NK-92 (cell line): ENCODE results near the gene ATP8B4.

Experiments used
- DNase-seq: peaks from one replicate; lab custom pipeline; 2025; ENCODE audit not compliant: unreplicated experiment; lab: John Stamatoyannopoulos, UW

The ATP8B4 gene

DNA sequence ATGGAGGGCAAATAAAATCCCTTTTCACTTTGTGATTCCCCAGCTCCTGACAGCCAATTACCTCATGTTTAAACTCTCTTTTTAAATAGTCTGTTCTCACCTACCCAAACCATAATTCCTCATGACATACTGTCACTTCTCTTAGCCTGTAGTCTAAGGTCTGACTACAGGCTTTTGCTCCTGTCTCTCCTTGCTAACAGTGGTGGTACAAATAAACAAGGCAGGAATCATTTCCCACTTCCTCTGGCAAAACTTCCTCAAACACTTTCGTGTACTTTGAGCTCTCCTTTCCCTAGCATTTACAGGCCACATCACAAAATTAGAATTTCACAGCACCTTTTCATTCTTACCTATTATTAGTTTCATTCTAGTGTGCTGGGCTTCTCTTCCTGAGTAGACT is 51.8 kb downstream of the ATP8B4 start:
- no peak for DNase-seq

DNA sequence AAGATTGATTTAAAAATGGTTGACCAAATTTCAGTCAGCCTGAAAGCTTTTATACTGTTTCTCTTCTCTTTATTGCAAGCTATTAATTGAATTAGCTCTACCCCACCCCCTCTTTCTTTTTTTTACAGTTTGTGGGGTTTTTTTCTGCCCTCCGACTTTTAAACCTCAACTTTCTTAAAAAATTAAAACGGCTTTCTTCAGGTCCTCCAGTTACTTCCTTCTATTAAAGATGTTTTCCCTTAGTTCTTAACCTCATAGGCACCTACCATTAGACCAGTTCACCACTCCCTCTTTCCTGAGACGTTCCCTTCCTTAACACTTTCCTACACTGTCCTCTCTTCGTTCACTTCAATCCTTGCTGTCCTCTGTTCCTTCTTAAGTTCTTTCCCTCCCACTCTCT is 52.4 kb downstream of the ATP8B4 start:
- DNase-seq, result no peak

DNA sequence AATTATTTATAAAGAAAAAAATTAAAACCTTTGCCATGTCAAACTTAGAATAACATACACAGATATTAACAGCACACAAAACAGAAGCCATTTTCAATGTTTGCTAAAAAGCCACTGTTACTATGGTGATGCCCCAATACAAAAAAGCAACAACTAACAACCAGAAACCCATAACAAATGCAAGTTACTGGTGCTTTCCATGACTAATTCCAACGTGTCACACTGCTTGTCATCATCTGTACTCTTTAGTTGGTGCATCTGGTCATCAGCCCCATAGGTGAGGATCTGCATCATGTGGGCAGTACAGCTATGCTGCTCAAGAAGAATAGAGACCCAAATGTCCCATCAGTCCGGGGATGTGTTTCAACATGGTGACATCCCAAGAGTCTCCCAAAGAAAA is 52.8 kb downstream of the ATP8B4 start:
- DNase-seq, result no peak

DNA sequence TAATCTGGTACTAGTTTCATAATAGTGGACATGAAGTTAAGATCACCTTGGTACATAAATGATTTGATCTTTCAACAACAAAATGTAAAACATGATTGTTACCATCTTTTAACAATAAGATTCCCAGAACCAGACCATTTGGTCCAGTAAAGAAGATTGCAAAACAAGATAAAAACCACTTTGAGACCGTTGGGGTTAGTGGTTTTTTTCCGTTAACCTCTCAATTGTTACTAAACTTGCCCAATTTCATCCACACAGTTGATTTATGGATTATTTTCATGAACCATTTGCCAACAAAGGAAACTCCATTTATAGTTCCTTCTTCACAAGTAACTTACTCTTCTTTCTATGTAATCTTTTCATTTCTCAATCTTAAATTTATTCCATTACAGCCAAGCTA is 53.8 kb downstream of the ATP8B4 start:
- no peak for DNase-seq

DNA sequence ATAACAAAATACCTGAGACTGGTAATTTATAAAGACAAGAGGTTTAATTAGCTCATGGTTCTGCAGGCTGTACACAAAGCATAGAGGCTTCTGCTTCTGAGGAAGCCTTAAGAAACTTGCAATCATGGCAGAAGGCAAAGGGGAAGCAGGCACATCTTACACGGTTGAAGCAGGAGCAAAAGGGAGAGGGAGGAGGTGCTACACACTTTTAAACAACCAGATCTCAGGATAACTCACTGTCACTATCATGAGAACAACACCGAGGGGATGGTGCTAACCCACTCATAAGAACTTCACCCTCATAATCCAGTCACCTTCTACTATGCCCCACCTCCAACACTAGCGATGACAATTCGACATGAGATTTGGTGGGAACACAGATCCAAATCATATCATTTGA is 54.4 kb downstream of the ATP8B4 start:
- DNase-seq, result no peak

DNA sequence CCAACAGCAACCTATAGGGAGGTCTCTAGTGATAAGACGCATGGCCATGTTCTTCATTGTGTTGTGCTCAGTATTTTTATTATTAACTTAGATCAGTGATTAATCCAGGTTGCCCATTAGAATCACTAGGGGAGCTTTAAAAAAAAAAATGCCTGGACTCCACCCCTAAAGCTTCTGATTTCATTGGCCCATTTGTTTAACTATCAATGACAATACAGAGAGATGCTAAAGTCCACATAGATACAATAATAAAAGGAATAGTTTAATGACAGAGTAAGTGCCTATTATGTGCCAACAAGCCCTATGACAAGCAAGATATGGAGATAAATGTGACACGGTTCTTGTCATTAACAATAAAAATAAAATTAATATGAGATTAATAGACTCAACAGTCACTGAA is 55.8 kb downstream of the ATP8B4 start:
- DNase-seq, result no peak

DNA sequence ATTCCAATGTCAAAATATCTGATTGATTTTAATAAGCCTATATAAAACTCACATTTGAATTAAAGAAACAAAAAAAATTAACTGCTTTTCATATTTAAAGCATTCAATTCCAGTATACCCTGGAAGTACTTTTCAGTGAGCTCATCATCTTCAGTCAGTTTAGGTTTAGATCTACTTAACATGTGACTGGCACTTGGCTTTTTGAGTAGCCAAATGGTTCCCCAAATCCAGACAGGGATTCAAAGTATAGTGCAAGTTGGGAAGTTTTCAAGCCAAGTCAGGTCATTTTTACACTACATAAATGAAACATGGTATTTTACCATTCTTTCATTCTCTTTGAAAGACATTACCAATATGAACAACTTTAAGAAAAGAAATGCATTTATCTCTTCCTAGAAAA is 57.5 kb downstream of the ATP8B4 start:
- no peak for DNase-seq

DNA sequence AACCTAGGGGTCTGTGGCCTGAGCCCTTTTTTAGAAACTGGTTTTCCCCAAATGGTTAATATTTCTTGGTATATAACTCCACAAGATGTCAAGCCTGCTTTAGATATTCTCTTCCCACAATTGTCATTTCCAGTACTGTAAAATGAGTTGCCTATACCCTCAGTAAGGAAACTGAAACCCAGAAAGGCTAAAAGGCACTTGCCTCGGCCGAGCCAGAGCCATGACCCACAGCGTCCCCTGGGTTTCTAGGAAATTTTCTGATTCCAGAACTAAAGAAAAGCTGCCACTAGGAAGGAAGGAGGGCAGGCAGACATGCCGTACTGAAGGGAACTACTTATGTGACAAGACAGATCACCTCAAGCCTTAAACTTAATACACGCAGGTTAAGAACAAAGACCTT is 59.1 kb downstream of the ATP8B4 start:
- DNase-seq, result no peak

DNA sequence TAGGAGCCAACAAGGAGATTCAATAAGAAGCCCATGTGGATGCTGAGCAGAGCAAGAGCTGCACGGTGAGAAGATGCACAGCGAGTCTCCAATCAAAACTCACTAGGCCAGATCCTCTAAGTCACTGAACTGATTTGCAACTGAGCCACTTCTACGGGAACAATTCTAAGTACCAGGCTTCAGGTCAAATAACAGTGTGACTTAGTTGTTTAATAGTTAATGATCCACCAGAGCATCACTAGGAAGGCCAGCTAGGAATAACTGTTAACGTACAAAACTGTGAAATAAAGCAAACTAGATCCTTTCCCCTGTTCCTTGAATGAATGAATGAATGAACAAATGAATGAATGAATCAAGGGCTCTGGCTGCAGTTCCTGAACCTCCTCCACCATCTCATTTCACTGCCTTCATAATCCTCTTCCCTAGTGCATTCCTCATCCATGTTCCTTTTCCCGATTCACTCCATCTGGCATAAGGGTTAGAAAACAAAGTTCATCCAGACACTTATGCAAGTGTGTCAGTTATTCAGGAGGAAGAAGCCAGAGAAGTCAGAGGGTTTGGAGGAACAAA is 59.7 kb downstream of the ATP8B4 start:
- DNase-seq, result no peak

DNA sequence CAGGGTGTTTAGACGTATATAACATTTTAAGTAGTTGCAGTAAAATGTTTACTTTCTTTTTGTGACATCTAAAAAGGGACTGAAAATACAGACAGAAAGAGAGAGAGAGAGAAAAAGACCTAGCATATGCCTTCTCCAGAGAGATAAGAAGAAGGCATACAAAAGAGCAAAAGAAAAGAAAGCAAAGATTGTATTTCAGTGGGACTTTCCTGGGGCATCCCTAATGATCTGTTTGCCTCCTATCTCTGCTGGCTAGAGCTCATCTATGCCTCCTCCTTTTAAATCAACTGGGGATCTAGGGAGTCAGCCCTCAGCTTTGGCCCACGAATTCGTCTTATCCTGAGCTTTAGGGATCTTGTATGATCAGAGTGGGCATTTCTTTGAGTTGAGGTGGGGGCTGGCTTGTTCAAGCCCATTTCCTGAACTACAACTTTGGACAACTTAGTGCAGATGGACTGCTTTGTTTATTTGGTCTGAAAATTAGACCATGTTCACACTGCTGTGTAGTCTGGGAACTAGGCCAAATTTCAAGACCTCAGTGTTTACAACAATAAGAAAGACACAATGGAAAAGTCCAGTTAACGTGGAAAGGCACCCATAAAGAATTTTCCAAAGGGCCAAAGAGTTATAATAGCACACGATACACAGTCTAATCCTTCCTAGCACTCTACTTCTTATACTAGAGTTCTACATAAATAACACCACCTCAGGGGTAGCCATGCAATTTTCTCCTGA is 61.0 kb downstream of the ATP8B4 start:
- DNase-seq, result no peak

DNA sequence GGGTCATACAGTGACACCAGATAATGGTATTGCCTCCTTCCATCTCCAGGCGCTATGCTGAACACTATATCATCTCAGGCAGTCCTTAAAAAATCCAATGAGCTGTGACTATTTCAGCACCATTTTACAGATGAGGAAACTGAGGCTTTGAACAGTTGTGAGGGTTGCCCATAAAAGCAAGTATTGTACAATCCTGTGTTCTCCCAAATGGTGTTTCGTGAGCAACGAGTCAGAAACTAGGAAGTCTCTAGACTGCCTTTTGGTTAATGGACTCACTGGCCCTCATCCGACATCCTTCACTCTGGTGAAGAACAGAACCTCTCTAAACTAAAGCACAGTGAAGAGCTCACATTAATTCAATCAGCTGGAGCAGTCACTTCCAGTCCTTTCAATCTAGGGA is 61.8 kb downstream of the ATP8B4 start:
- no peak for DNase-seq

DNA sequence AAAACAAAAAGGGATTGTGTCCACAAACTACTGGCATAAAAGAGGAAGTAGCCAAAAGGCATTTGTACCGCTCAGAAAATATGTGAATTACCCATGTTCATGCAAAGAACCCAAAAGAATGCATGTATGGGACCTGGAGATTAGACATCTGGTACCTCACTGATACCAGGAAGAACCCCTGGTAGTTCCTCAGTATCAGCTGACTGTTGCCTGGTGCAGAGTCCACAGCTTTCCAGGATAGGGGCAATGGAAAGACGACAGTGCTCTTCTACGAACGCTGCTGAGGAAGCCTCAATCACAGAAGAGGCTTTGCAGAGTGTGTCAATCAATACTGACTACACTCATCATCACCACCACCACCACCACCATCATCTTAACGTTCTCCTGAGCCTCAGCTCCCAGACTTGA is 63.3 kb downstream of the ATP8B4 start:
- no peak for DNase-seq

DNA sequence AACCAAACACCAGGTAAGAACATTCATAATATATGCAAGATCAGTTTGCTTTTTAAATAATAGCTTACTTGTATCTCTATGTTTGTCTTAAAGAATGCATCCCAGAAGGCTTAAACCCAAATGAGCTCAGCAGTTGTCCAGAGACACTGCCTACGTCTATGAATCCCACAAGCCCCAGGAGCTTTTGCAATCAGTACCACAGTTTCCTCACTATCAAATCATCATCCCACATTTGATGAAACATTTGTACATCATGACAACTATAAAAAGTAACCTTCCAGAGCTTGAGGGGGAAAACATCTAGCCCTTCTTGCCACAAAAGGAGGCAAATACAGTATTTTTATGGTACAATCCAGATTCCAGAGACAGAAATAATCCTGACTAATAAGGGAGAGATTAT is 63.7 kb downstream of the ATP8B4 start:
- DNase-seq, result no peak

DNA sequence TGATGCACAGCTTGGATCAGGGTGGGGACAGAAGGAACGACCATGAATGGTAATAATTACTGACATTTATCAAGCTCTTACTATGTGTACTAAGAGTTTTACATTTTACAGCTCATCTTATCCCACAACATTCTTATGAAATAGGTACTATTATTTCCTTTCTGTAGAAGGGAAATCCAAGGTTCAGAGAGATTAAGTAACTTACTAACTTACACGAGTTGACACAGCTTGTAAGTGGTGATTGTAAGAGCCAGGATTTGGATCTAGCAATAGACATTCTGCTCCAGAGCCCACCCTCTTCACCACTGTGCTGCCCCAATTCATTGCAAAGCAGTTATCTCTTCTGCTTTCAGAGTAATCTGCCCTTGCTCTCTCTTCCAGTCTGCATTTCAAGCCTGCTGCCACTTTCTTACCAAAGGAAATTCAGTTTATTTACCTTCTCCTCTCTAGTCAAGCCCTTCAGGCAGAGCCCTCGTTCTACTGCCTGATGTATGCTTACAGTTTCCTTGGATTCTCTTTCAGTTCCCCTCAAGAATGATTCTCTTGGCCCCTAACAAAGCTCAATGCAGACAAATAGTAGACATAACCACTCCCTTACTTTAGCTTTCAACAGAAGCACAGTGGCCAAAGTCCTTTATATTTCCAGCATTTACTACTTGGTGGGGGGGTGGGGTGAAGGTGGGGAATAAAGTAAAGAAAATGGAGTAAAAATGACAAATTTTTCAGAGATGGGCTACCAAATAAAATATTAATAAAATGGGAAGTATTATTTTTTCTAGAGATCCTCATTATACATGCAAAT is 65.8 kb downstream of the ATP8B4 start:
- DNase-seq, result no peak

DNA sequence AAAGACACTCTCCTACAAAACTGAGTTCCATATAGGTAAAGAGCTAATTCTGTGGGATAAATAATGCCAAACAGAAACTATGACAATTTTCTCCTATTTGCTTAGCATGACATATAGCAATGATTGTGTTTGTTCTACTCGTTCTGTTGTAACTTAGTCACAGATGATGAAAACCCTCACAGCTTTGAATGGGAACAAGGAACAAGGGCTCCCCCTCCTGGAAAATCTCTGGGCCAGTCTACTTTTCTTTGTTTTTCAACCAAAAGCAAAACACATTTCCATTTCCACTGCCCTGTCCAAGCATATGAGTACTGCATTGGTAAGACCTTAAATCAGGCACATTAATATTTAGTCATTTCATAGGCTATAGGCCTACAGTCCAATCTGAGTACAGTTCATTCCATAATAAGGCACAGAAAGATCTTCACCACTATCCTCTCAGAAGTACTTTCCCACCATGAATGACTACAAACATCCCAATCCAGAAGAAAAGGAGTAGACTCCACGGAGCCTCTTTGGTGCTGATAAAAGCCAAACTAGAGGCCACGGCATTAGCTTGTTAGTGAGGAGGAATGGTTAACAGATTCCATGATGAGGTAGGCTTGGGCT is 67.1 kb downstream of the ATP8B4 start:
- DNase-seq, result no peak

DNA sequence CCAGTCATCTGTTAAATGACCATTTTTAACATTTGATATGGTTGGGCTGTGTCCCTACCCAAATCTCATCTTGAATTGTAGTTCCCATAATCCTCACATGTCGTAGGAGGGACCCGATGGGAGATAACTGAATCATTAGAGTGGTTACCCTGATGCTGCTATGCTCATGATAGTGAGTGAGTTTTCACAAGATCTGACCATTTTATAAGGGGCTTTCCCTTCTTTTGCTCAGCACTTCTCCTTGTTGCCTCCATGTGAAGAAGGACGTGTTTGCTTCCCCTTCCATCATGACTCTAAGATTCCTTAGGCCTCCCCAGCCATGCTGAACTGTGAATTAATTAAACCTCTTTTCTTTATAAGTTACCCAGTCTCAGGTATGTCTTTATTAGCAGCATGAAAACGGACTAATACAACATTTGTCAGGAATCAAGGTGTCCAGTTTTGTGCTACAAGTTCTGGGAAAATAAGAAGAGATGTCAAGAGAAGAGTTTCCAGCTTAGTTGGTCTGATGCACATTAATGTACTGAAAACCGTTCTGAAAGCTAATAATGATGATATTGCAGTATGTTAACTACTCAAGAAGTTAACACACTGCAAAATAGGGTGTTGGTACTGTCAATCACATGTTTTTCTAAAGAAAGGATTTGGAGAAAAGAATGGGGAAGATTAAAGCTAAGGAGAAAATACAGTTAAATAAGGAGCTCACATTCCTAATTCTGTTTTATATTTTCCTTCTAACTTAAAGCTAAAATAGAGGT is 67.9 kb downstream of the ATP8B4 start:
- DNase-seq, result no peak

DNA sequence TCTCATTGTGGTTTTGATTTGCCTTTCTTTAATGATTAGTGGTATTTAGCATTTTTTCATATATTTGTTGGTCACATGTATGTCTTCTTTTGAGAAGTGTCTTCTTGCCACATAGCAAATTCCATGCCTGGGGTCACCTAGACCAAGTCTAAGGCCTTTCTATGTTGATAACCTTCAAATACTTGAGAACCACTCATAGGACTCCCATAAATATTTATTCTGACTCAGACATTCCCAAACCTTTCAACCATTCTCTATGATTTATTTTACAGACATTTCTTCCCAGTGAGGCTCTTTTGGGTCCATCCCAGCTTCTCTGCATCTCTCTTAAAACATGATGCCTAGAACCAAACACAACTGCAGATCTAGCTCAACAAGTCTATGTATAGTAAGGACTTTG is 69.2 kb downstream of the ATP8B4 start:
- DNase-seq, result no peak

DNA sequence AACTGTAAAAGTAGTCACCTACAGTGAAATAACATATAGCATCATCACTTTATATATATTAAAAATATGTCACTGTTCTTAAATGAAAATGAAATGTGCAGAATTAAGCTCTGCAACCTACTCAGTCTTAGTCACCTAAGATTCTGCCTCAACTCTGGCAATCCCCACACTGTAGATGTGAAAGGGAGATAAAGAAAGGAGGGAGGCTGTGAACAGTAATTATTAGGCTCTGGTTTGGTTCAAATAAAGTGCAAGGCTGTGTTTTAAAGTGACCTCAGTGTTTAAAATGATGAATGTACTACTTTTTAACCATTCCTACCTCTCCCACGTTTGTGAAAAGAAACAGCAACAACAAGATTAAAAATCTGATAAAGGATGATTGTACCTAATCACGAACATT is 72.2 kb downstream of the ATP8B4 start:
- DNase-seq, result no peak

DNA sequence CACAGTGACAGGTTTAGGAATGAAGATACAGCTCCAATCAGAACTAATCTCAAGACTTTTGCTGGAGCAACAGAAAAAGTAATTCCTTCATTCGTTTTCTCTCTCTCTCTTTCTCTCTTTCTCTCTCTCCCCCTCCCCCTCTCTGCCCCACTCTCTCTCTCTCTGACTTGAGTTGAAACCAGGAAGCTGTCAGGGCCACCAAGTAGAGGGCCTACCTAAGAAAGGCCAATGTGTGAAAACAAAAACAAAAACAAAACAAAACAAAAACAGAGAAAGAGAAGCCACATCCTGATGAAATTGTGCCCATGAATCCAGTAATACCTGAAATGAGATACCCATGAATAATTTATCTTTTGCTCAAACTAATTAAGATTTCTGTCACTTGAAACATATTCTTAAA is 72.9 kb downstream of the ATP8B4 start:
- no peak for DNase-seq

DNA sequence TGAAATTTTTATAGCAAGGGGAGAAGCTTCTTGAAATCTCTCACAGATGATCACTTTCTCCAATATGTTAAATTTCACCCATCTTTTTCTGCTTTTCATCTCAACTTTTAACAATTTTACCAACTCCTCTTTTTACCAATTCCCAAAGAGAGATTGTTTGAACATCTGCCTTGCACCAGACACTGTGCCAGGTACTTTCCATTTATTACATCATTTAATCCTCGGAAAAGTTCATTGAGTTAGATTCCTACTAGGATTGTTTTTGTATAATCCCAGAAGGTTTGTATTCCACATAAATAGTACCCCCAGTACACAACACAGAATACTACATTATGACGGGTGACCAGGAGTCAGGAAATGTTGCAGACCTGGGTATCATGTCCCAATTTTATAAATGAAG is 74.1 kb downstream of the ATP8B4 start:
- DNase-seq, result no peak

DNA sequence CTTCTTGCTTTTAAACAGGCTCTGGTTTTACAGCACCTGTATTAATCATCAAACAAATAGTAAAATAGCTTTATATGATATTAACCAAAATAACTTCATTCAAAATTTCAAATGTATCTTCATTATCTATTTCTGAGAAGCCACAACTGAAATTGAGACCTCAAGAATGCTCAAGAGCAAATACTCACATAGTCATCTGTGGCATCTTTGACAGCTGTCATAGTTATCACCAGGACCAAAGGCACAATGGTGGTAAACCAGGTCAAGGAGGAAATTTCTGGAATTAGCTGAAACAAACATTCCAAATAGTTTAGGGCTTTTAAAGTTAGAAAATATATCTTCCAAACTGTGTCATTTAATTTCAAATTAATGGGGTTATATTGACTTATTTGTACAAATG is 74.6 kb downstream of the ATP8B4 start:
- no peak for DNase-seq
